Measurements from ENCODE around the gene NDUFB5.

NDUFB5 gene

GRCh38 chr3:179604321-179605078, at the start of gene NDUFB5, which contains the start of gene MRPL47:
Gene NDUFB5 (plus strand): TSS chr3:179604794. CDS start chr3:179604816, 22 bp downstream.
Gene MRPL47 (minus strand): TSS chr3:179604638. CDS start chr3:179604624, 14 bp downstream.
- DNase-seq (peak; percentile 91), ATAC-seq (peak; percentile 96)

- ATAC-seq = no peak
Observed at GRCh38 chr3:179558742-179559364, 45.7 kb upstream of the NDUFB5 start.

GRCh38 chr3:179560791-179561190, 43.8 kb upstream of the NDUFB5 start:
- no peak for DNase-seq
- no peak for ATAC-seq

More at GRCh38 chr3:179558742-179559364, 45.7 kb upstream of the NDUFB5 start:
- DNase-seq = peak; percentile 57

GRCh38 chr3:179562591-179563270, 41.9 kb upstream of the NDUFB5 start, which contains the start of gene ACTL6A:
Gene ACTL6A (plus strand): TSS chr3:179562926. CDS start chr3:179563093, 167 bp downstream.
- peak; percentile 95 for ATAC-seq
- peak; percentile 99 for DNase-seq

GRCh38 chr3:179563271-179563783, 41.3 kb upstream of the NDUFB5 start:
- DNase-seq (peak; percentile 74), ATAC-seq (peak; percentile 50)

- ATAC-seq (no peak), DNase-seq (no peak)
Observed at GRCh38 chr3:179565496-179565895, 39.1 kb upstream of the NDUFB5 start.

GRCh38 chr3:179580992-179581391, 23.6 kb upstream of the NDUFB5 start:
- DNase-seq (no peak), ATAC-seq (no peak)

- ATAC-seq = peak; percentile 68
- DNase-seq = no peak
Observed at GRCh38 chr3:179589143-179589542, 15.5 kb upstream of the NDUFB5 start.

GRCh38 chr3:179590669-179591068, 13.9 kb upstream of the NDUFB5 start:
- no peak for DNase-seq
- no peak for ATAC-seq

- DNase-seq = no peak
Observed at GRCh38 chr3:179591313-179591712, 13.3 kb upstream of the NDUFB5 start.

GRCh38 chr3:179599531-179599930, 5.1 kb upstream of the NDUFB5 start:
- DNase-seq (no peak), ATAC-seq (no peak)

More at GRCh38 chr3:179591313-179591712, 13.3 kb upstream of the NDUFB5 start:
- no peak for ATAC-seq

- DNase-seq = no peak
- no peak for ATAC-seq
Observed at GRCh38 chr3:179603321-179603720, 1.3 kb upstream of the NDUFB5 start.

GRCh38 chr3:179603831-179604230, 763 bp upstream of the NDUFB5 start:
- ATAC-seq (no peak), DNase-seq (no peak)

- DNase-seq (no peak), ATAC-seq (no peak)
Observed at GRCh38 chr3:179606534-179607085, 2.0 kb downstream of the NDUFB5 start.

- ATAC-seq (peak; percentile 73), DNase-seq (no peak)
Observed at GRCh38 chr3:179608931-179609720, 4.5 kb downstream of the NDUFB5 start.

GRCh38 chr3:179610066-179610465, 5.5 kb downstream of the NDUFB5 start:
- no peak for ATAC-seq

GRCh38 chr3:179613807-179614206, 9.2 kb downstream of the NDUFB5 start:
- no peak for ATAC-seq
- DNase-seq = no peak

More at GRCh38 chr3:179610066-179610465, 5.5 kb downstream of the NDUFB5 start:
- DNase-seq = no peak

- no peak for DNase-seq
- no peak for ATAC-seq
Observed at GRCh38 chr3:179615458-179616173, 11.0 kb downstream of the NDUFB5 start.

GRCh38 chr3:179622023-179622422, 17.4 kb downstream of the NDUFB5 start:
- ATAC-seq (no peak), DNase-seq (no peak)

GRCh38 chr3:179624451-179624850, 19.9 kb downstream of the NDUFB5 start:
- DNase-seq (no peak), ATAC-seq (no peak)
